Superior temporal gyrus (tissue), 1 donor: ENCODE measurements around the gene HACE1.

Source experiments
- DNase-seq: peaks from one replicate; pipeline ENCODE4 v3.0.0-alpha.2; 2016; ENCODE audit errors: extremely low spot score

The HACE1 gene

GRCh38 chr6:104688283-104688969 is 171.3 kb downstream of the HACE1 start:
- peak; percentile 2 for DNase-seq

GRCh38 chr6:104686550-104687175 is 173.1 kb downstream of the HACE1 start:
- DNase-seq, result no peak

- DNase-seq, result no peak
Observed at GRCh38 chr6:104685871-104686549, 173.7 kb downstream of the HACE1 start.

- no peak for DNase-seq
Observed at GRCh38 chr6:104684911-104685415, 174.8 kb downstream of the HACE1 start.

- DNase-seq, result no peak
Observed at GRCh38 chr6:104683809-104684208, 175.9 kb downstream of the HACE1 start.

- DNase-seq, result no peak
Observed at GRCh38 chr6:104682722-104683643, 176.7 kb downstream of the HACE1 start.

GRCh38 chr6:104680539-104680938 is 179.2 kb downstream of the HACE1 start:
- DNase-seq, result no peak

GRCh38 chr6:104679971-104680370 is 179.7 kb downstream of the HACE1 start:
- no peak for DNase-seq
